ENCODE results near the gene HOMEZ.
"Not testable (repeated sequence)": the region's sequence is repeated elsewhere in the genome, so short reads cannot be mapped to it uniquely, and the experiment has no call there.

HOMEZ gene

DNA sequence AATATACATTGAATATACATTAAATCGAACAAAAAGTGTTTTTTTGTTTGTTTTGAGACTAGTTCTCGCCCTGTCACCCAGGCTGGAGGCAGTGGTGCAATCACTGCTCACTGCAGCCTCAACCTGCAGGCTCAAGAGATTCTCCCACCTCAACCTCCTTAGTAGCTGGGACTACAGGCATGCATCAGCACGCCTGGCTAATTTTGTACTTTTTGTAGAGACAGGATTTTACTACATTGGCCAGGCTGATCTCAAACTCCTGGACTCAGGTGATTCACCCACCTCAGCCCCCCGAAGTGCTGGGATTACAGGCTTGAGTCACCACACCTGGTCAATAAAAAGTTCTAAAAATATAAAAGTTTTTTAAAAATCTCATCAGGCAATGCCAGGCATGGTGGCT, 58.4 kb downstream of the HOMEZ start:
- no peak for DNase-seq (ENCODE audit: low read depth)
- no peak for TF ChIP-seq CTCF (IDR thresholded peaks at IDR 0.05; ENCODE audit: low read depth, low read length, missing control alignments)
- no peak overlapping the region for H3K4me3 ChIP-seq (ENCODE audit: low read depth, low read length)

- H3K4me3 ChIP-seq (ENCODE audit: low read depth, low read length), result not testable (repeated sequence)
Measured at GRCh38 chr14:23224958-23225357, 61.0 kb downstream of the HOMEZ start.

More at GRCh38 chr14:23224958-23225357, 61.0 kb downstream of the HOMEZ start:
- not testable (repeated sequence) for DNase-seq (ENCODE audit: low read depth)
